ENCODE data around the gene GNRHR.

GRCh38 chr4:67696061-67696460 is 58.1 kb downstream of the GNRHR start:
- TF ChIP-seq CEBPB (IDR thresholded peaks at IDR 0.05): no peak
- no peak for TF ChIP-seq ZBTB7A (IDR thresholded peaks at IDR 0.05; ENCODE audit: low read depth)
- TF ChIP-seq EP300 (IDR thresholded peaks at IDR 0.05; ENCODE audit: borderline replicate concordance): no peak
- TF ChIP-seq RAD21 (IDR thresholded peaks at IDR 0.05; ENCODE audit: low read depth): no peak
- TF ChIP-seq REST (IDR thresholded peaks at IDR 0.05; ENCODE audit: low read depth): no peak
- no peak for TF ChIP-seq CREB1 (IDR thresholded peaks at IDR 0.05; ENCODE audit: low read depth)
- TF ChIP-seq TAF1 (IDR thresholded peaks at IDR 0.05; ENCODE audit: low read depth): no peak
- TF ChIP-seq NFIC (IDR thresholded peaks at IDR 0.05): no peak
- no peak for TF ChIP-seq EGR1 (IDR thresholded peaks at IDR 0.05)
- TF ChIP-seq MAX (IDR thresholded peaks at IDR 0.05): no peak
- no peak for TF ChIP-seq TEAD4 (IDR thresholded peaks at IDR 0.05)
- TF ChIP-seq YY1 (IDR thresholded peaks at IDR 0.05; ENCODE audit: low read depth): no peak

All from Ishikawa (cell line).